ENCODE results near the gene EPO.
"Not testable (repeated sequence)": the region's sequence is repeated elsewhere in the genome, so short reads cannot be mapped to it uniquely, and the experiment has no call there.

EPO gene

DNA sequence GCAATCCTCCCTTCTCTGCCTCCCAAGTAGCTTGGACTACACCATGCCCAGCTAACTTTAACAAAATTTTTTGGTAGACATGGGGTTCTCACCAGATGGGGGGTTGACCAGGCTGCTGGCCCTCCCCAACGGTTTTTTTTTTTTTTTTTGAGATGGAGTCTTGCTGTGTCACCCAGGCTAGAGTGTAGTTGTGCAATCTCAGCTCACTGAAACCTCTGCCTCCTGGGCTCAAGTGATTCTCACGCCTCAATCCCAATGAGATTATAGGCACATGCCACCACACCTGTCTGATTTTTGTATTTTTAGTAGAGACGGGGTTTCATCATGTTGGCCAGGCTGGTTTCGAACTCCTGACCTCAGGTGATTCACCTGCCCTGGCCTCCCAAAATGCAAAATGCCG, 42.6 kb downstream of the EPO start:
- not testable (repeated sequence) for H3K36me3 ChIP-seq (ENCODE audit: control insufficient read depth, insufficient read depth, low read length, severe bottlenecking); DNase-seq (ENCODE audit: low read depth); H3K4me3 ChIP-seq (ENCODE audit: low read length); H3K4me1 ChIP-seq (ENCODE audit: control insufficient read depth, insufficient read depth, low read length); H3K9me3 ChIP-seq (ENCODE audit: control insufficient read depth, low read length); H3K9ac ChIP-seq (ENCODE audit: low read length)
- H3K27me3 ChIP-seq (replicated peaks; ENCODE audit: control insufficient read depth, insufficient read depth, low read length): peaks cover 43% of the 10 kb centered on the region

DNA sequence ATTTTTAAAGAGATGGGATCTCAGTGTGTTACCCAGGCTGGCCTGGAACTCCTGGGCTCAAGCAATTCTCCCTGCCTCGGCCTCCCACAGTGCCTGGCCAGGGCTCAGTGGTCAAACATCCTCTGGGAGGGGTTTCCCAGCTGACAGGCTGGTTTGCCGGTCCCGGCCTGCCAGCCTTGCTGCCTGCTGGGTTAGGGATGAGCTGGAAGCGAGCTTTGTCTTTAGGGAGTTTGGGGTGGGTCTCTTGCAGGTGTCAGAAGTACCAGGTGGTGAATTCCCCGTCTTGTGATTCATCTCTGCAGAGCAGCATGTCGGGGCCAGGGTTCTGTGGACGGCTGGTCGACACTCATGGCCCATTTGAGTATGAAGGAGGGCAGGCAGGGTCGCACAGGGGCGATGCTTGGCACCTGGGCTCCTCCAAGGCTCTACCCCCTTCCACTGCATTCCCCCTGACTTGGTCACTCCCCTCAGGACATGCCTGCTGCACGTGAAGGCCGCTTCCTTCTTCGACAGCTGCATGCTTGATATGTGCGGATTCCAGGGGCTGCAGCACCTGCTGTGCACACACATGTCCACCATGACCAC, 43.4 kb downstream of the EPO start:
- H3K4me3 ChIP-seq (ENCODE audit: low read length): no peak overlapping the region
- no peak for DNase-seq (ENCODE audit: low read depth)
- H3K9ac ChIP-seq (ENCODE audit: low read length): no peak overlapping the region
- H3K9me3 ChIP-seq (ENCODE audit: control insufficient read depth, low read length): no peaks in the 10 kb centered on the region
- peaks cover 47% of the 10 kb centered on the region for H3K27me3 ChIP-seq (replicated peaks; ENCODE audit: control insufficient read depth, insufficient read depth, low read length)
- H3K4me1 ChIP-seq (ENCODE audit: control insufficient read depth, insufficient read depth, low read length): no peaks in the 10 kb centered on the region
- H3K36me3 ChIP-seq (ENCODE audit: control insufficient read depth, insufficient read depth, low read length, severe bottlenecking): no peaks in the 10 kb centered on the region

DNA sequence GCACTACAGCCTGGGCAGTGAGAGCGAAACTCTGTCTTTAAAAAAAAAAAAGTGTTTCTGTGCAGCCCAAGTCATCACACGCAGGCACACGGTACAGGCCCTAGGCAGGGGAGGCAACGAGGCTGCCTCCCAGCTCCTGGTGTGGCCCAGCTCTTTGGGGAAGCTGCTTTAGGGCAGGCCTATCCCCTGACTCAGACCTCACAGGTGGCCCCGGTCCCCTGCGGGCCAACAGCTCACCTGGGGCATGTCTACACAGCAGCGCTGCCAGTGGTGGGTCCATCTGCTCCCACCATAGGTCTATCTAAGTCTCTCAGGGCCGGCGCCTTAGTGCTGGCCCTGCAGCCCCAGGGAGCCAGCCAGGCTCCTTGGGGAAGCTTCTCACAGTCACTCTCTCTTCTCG, 44.6 kb downstream of the EPO start:
- no peaks in the 10 kb centered on the region for H3K36me3 ChIP-seq (ENCODE audit: control insufficient read depth, insufficient read depth, low read length, severe bottlenecking)
- H3K27me3 ChIP-seq (replicated peaks; ENCODE audit: control insufficient read depth, insufficient read depth, low read length): peaks cover 44% of the 10 kb centered on the region
- H3K4me3 ChIP-seq (ENCODE audit: low read length): no peak overlapping the region
- no peaks in the 10 kb centered on the region for H3K4me1 ChIP-seq (ENCODE audit: control insufficient read depth, insufficient read depth, low read length)
- no peak overlapping the region for H3K9ac ChIP-seq (ENCODE audit: low read length)
- no peak for DNase-seq (ENCODE audit: low read depth)
- H3K9me3 ChIP-seq (ENCODE audit: control insufficient read depth, low read length): no peaks in the 10 kb centered on the region

DNA sequence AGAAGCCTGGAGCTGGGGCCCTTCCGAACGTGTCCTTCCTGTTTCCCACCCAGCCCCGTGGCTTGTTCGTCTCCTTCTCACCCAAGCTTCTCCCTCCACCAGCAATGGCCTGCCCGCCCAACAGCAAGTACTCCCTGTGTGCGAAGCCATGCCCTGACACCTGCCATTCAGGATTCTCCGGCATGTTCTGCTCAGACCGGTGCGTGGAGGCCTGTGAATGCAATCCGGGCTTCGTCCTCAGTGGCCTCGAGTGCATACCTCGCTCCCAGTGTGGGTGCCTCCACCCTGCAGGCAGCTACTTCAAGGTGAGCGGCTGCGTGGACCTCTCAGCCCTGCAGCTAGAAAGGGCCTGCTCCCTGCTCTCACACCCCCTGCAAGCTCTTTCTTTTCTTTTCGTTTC, 45.0 kb downstream of the EPO start:
- Histone ChIP-seq H3K4me3 (ENCODE audit: low read length) (no peak overlapping the region), H3K36me3 (ENCODE audit: control insufficient read depth, insufficient read depth, low read length, severe bottlenecking) (no peaks in the 10 kb centered on the region), H3K27me3 (replicated peaks; ENCODE audit: control insufficient read depth, insufficient read depth, low read length) (peaks cover 40% of the 10 kb centered on the region), H3K4me1 (ENCODE audit: control insufficient read depth, insufficient read depth, low read length) (no peaks in the 10 kb centered on the region), H3K9me3 (ENCODE audit: control insufficient read depth, low read length) (no peaks in the 10 kb centered on the region), H3K9ac (ENCODE audit: low read length) (no peak overlapping the region)
- no peak for DNase-seq (ENCODE audit: low read depth)

DNA sequence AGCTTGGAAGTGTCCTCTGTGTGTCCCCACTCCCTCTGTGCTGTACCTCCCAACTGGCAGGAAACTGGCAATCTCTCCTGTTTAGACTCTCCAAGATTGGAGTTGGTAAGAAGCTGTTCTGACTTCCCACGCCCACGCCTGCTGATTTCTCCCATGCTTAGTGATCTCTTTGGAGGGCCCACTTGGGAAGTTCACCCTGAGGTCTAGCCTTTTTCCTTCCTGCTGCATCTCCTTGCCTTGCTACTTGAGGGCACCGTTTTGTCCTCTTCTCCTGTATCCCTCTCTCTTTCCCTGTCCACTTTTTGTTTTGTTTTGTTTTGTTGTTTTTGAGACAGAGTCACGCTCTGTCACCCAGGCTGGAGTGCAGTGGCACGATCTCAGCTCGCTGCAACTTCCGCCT, 48.5 kb downstream of the EPO start:
- H3K9ac ChIP-seq (ENCODE audit: low read length): no peak overlapping the region
- H3K9me3 ChIP-seq (ENCODE audit: control insufficient read depth, low read length): no peaks in the 10 kb centered on the region
- no peaks in the 10 kb centered on the region for H3K36me3 ChIP-seq (ENCODE audit: control insufficient read depth, insufficient read depth, low read length, severe bottlenecking)
- no peak overlapping the region for H3K4me3 ChIP-seq (ENCODE audit: low read length)
- H3K4me1 ChIP-seq (ENCODE audit: control insufficient read depth, insufficient read depth, low read length): no peaks in the 10 kb centered on the region
- H3K27me3 ChIP-seq (replicated peaks; ENCODE audit: control insufficient read depth, insufficient read depth, low read length): peaks cover 29% of the 10 kb centered on the region
- DNase-seq (ENCODE audit: low read depth): no peak
